IPS-18c (cell line): ENCODE data around the gene SLIT1.

Experiments used
- H3K4me3 ChIP-seq: 2 replicates; pipeline ENCODE4 v1.7.0; 2013; ENCODE audit warnings: low read depth, mild to moderate bottlenecking, low read length, moderate library complexity; ENCODE audit not compliant: insufficient read depth
- H3K9me3 ChIP-seq: one replicate; pipeline ENCODE4 v1.6.1; 2013; ENCODE audit warnings: mild to moderate bottlenecking, low read length, moderate library complexity; ENCODE audit not compliant: control insufficient read depth, insufficient read depth

SLIT1 gene

DNA sequence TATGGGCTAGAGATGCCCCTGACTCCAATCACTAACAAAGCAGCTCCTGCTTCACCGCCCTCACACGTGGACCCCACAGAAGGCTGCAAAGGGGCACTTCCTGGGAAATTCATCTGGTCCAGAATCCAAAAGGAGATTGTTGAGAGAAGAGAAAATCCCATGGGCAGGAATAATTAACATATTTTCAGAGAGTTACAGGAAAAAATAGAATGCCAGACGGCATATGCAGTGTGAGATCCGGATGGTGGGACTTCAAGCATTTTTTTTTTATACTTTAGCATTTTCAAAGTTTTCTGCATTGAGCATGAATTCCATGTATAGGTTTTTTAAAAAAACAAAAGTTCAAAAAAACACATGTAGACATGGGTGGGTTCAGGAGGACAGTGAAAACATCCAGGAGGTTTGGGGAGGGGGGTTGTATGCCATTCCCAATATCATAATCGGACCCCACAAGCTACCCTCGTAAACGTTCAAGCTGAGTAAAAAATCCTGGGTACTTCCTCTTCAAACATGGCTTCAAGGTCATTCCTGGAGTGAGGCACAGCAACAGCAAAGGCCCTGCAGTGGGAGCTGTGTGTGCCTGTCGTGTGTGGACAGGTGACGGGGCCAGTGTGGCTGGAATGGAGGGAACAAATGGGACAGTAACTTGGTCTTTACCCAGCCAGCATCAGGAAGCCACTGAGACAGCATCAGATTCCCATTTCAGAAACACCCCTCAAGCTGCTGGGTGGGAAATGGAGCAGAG is 128.1 kb downstream of the SLIT1 start:
- no peaks in the 10 kb centered on the region for H3K9me3 ChIP-seq
- no peak overlapping the region for H3K4me3 ChIP-seq

DNA sequence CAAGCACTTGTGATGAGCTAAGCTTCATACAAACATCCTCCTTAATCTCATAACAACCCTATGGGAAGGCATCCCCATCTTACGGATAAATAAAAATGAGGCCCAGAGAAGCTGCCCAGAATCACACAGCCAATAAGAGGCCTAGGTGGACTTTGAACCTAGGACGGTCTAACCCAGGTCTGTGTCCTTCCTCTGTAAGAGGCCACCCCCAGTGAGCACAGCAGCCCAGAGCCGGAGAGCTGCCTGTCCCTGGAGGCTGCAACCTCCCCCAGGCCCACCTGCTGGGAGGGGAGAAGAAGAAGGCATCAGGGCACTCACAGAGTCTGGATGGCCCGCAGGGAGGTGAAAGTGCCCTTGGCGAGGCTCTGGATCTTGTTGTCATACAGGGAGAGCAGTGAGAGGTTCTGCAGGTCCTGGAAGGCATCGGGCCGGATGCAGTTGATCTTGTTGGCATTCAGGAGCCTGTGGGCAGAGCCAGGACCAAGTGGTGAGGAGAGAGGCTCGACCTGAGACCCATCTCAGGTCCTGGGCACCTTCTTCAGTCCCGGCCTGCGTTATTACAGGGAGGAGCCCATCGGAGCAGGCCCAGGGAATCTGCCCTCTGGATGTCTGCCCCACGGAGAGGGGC is 129.6 kb downstream of the SLIT1 start:
- no peak overlapping the region for H3K4me3 ChIP-seq
- no peaks in the 10 kb centered on the region for H3K9me3 ChIP-seq

DNA sequence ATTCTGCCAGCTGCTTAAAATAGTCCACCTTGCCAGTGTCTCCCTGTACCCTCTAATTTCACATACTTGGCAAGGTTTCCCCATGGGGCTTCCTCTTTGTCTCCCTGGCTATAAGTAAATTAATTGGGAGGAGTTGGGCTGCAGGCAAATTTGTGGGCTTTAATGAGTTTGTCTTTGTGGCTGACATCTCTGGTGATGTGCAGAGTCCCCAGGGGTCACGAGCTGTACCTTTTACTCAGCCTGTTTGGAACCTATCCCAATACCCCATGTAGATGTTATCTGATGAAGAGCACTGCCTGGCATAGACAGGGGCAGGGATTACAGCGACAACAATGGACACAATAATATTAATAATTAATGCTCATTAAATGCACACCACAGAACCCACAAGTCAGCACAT is 132.5 kb downstream of the SLIT1 start:
- H3K4me3 ChIP-seq: no peak overlapping the region
- peaks cover 2% of the 10 kb centered on the region for H3K9me3 ChIP-seq

DNA sequence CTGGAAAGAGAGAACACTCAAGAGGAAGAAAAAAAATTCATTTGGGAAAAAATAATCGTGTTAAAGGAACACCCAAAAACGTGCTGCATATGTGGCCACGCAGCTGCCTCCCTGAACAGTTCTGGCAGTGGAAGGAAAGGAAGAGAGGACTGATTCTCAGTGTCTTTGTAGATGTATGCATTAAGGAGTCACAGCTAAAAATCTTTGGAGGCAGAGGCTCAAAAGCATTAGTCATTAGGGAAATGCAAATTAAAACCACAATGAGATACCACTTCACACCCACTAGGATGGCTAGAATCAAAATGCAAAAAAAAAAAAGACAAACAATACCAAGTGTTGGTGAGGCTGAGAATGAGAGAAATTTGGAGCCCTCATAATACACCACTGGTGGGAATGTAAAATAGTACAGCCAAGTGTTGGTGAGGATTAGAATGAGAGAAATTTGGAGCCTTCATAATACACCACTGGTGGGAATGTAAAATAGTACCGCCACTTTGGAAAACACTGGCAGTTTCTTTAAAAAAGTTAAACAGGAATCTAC is 134.7 kb downstream of the SLIT1 start:
- no peak overlapping the region for H3K4me3 ChIP-seq

DNA sequence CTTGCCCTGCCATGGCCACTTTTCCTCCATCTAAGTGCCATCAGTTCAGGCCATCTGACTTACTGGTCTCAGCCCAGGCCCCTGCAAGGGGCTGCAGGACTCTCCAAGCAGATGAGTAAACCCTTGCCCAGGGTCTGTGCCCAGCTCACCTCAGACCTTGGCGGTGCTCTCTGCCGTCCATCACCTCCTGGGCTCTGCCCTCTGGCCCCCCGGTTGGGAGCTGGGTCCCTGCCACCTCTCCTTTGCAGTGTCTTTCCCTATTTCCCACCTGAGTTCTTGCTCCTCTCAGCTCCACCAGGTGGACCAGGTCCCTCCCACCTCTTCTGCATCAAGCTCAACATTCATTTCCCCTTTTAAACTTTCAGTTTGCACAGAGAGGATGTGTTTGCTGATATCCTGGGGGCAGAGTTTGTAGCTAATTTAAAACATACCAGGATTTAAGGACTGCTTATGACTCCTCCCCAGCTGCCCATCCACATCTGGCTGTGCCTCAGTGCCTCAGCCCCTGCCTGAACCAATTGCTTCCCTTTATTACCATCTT is 135.5 kb downstream of the SLIT1 start:
- H3K9me3 ChIP-seq: peaks cover 2% of the 10 kb centered on the region
- H3K4me3 ChIP-seq: no peak overlapping the region

More for the DNA sequence above, 134.7 kb downstream of the SLIT1 start:
- H3K9me3 ChIP-seq: peaks cover 2% of the 10 kb centered on the region

DNA sequence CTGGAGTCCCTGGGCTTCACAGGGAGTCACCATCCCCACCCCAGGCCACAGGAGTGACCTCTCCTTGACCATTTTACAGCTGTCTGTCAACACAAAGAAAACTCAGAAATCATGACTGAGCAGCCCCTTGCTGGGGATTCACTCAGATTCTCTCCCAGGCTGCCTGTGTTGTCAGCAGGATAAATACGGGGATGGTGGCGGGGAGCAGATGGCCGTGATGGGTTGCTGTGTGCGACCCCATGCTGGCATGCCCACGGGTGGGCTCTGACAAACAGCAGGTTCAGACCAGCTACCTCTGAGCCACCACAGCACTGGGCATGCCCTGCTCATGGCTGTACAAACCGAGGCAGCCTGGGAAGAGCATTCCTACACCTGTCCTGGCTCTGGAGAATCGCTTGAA is 136.1 kb downstream of the SLIT1 start:
- peaks cover 2% of the 10 kb centered on the region for H3K9me3 ChIP-seq
- H3K4me3 ChIP-seq: no peak overlapping the region

DNA sequence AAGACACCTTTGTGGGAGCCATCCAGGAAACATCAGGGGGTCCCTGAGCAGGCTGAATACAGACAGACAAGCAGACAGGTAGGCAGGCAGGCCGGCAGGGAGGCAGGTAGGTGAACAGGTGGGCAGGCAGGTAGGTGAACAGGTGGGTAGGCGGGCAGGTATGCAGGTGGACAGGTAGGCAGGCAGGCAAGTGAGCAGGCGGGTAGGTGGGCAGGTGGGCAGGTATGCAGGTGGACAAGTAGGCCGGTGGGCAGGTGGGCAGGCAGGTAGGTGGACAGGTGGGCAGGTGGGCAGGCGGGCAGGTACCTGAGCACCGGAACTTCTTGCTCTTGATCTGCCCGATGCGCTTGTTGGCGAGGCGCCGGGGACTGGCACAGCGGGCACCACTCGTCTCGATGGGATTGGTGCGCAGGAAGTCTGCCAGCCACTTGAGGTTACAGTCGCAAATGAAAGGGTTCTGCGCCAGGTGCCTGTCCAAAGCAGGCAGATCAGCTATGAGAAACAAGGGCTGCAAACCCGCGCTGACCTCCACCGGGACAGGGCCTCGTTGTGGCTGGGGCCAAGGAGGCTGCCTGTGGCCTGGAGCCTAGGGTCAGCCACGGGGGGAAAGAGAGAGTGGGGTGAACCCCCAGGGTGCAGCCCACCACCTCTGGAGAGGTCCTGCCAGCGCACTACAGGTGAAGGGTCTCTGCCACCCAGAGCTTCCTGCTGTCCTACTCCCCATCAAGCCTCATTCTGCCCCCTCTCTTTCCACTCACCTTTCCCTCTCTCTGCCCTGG is 136.9 kb downstream of the SLIT1 start:
- no peak overlapping the region for H3K4me3 ChIP-seq
- H3K9me3 ChIP-seq: peaks cover 2% of the 10 kb centered on the region

DNA sequence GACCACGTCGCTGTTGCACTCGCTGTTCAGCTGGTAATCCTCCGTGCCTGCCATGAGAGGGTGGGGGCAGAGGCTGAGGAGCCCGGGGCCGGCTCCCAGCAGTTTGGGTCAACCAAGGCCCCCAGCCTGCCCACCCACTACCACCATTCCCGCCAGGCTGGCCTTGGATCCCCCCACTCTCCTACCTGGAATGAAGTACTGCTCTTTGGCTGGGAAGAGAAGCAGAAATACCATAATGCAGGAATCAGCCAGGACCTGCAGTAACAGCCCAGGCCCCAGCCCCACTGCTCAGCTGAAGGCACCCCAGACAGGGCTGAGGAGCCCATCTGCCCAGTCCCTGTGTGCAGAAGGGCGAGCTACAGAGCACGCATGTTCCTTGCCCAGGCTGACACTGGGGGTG is 138.0 kb downstream of the SLIT1 start:
- peaks cover 2% of the 10 kb centered on the region for H3K9me3 ChIP-seq
- H3K4me3 ChIP-seq: no peak overlapping the region

DNA sequence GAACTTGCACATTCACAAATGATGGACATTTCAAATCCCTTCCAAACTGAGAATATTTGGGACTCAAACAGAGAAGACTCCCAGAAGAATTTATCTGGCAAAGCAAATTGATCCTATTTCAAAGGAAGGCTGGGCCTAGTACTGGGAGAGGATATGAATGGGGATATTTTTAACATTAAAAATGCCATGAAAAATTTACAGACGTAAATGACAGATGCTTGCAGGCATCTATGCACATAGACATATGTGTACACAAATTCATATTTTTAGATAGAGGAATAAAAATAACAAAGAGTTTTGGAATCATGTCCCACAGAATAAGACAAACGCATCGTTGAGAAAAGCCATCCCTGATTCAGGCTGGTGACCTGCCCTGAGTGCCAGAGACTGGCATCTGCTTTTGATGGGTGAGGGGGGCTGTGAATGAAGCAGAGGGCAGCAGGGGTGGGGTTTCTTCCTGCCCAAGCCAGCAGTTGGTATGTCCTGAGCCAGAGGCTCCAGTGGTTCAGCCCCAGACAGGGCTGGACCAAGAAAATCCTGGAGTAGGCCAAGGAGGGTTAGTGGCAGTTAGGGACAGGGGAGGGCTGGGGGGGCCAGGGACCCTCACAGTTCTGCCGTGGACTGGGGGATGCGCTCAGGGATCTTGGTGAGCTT is 138.5 kb downstream of the SLIT1 start:
- Histone ChIP-seq H3K4me3 (no peak overlapping the region), H3K9me3 (peaks cover 2% of the 10 kb centered on the region)

DNA sequence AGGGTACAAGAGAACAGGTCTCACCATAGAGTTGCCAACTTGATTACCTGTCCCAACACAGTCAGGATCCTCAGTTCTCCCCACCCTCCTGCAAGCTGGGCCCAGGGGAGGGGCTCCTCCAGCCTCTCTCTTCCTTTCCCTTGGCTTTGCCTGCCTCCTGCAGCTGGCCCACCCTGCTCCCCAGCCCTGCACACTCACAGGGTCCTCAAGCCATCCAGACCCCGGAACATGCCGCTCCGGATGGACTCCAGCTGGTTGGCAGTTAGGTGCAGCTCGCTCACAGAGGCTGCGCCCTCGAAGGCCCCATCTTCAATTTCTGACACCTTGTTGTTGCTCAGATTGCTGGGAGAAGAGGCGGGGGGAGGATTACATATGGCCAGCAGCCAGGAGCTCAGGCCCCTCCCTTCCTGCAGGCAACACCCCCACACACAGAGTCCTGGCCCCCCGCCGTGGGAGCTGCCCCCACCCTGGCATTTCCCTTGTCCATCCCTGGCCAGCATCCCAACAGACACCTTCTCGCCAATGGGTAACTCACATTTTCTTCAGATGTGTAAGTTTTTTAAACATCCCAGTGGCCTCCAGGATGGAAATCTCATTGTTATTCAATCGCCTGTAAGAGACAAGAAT is 139.2 kb downstream of the SLIT1 start:
- Histone ChIP-seq H3K4me3 (no peak overlapping the region), H3K9me3 (peaks cover 2% of the 10 kb centered on the region)

DNA sequence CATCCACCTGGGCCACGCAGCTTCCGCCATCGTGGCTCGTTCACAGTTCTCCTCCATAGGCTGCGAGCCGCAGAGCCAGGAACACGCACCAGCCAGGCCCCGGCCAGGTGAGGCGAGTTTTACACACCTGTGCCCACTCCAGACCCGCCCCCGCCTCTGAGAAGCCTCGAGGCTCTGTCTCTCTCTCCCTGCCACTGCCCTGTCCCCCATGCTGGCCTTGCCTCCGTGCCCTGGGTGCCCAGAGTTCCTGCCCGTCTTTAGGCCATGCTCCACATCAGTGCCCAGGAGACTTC is 142.2 kb downstream of the SLIT1 start:
- no peaks in the 10 kb centered on the region for H3K9me3 ChIP-seq
- H3K4me3 ChIP-seq: no peak overlapping the region

DNA sequence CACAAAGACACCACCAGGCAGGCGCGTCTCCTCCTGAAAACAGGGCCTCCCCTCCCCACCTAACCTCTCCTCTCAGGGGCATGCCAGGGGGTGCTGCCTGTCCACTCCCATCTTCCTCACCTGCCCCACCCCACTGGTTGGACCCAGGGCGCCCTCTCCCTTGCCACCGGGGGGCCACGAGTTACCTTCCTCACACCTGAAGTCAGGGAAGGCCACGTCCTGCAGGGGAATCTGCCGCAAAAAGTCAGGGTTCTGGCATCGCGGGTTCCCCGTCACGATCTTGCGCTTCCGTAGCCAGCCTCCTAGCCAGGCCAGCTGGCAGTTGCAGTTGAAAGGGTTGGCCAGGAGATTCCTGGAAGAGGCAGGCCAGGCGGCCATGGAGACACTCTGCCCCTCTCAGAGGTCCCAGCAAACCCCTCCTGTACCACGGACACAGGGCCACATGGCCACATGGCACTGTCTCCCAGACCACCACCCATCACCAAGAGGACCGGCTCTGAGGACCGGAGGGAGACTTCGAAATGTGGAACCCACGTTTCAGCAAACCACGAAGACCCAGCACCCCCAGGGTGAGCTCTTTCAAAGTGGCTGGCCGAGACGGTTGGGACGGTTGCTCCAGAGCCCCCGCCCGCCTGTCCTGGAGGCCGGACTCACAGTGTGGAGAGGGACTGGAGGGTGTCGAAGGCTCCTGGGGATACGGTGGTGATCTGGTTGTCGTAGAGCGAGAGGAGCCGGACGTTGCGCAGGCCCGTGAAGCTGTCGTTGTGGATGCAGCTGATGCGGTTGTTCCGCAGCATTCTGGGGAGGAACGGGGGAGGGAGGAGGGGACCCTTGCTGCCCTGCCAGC is 142.8 kb downstream of the SLIT1 start:
- no peaks in the 10 kb centered on the region for H3K9me3 ChIP-seq
- no peak overlapping the region for H3K4me3 ChIP-seq

DNA sequence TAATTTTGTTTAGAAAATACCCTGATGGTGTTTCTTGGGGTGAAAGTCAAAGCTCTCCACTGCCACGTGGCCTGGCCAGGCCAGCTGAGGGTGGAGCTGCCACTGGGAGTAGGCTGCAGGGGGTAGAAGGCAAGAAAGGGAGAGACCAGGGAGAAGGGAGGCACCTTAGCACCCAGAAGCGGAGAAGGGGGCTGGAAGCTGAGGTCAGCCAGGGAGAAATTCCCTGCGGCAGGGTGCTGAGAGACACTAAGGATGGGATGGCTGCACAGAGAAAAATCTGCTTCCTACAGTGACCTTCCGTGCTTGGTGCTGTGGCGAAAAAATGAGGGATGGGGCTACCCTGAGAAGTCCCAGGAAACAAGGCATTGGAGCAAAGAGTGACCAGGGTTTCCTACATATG is 143.7 kb downstream of the SLIT1 start:
- H3K4me3 ChIP-seq: no peak overlapping the region
- H3K9me3 ChIP-seq: no peaks in the 10 kb centered on the region

DNA sequence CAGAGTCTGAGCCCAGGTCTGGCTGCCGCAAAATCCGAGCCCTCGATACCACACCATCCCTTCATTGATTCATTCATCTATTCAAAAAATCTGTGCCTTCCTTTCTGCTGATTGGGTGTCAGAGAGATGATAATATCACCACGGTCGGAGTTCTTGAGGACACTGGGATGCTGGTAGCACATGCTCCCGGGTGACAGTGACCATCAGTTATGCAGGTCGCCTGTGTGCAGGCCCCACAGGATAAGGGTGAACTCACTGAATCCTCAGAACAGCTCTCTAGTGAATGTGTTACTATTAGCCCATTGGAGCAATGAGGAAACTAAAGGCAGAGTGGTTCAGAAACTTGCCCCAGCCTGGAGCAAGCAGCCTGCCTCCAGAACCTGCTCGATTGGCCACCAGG is 145.1 kb downstream of the SLIT1 start:
- Histone ChIP-seq H3K4me3 (no peak overlapping the region), H3K9me3 (no peaks in the 10 kb centered on the region)

DNA sequence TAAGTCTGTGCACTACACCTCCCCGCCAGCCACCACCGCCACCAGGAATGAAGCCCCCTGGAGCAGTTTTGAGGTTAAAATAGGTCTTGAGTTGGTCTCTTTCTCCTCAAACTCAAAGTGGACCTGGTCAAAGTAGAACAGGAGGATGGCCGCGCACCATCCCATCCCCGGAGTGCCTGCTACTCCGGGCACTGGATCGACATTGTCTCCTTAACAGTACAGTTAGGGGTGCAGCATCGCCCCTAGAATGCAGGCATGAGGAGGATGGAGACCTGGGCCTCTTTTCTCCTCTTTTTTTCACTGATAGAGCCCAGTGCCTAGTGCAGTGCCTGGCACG is 145.5 kb downstream of the SLIT1 start:
- Histone ChIP-seq H3K9me3 (no peaks in the 10 kb centered on the region), H3K4me3 (no peak overlapping the region)

DNA sequence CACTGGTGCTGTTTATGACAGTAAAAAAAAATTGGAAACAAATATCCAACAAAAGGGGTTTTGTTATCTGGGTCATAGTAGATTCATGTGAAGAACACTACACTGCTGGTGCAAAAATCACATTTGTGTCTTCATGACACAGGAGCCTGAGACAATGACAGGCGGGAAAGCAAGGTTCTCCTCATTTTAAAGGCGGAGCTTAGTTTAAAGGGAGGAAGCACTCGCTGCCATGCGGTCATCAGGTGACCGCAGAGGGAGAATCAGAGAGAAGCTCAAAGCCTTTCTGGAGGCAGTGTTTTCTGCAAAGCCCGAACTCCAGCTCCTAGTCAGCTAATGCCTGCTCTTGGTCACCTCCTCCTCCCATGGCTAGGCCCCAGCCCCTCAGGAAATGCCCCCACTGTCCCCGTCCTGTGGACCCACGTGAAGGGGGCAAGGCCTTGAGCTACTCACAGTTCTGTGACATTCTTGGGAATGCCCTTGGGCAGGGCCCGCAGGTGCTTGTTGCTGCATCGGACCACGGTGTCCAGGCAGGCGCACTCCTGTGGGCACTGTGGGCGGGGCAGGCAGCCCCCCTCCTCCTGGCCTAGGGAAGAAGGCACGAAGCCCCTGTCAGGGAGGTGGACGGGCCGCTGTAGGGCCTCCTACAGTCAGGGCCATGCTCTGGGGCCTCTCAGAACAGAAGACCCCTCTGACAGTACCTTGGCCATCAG is 146.1 kb downstream of the SLIT1 start:
- Histone ChIP-seq H3K4me3 (no peak overlapping the region), H3K9me3 (no peaks in the 10 kb centered on the region)
